Measurements from ENCODE around the gene CNGA1.
"Not testable (repeated sequence)": the region's sequence is repeated elsewhere in the genome, so short reads cannot be mapped to it uniquely, and the experiment has no call there.

The CNGA1 gene

DNA sequence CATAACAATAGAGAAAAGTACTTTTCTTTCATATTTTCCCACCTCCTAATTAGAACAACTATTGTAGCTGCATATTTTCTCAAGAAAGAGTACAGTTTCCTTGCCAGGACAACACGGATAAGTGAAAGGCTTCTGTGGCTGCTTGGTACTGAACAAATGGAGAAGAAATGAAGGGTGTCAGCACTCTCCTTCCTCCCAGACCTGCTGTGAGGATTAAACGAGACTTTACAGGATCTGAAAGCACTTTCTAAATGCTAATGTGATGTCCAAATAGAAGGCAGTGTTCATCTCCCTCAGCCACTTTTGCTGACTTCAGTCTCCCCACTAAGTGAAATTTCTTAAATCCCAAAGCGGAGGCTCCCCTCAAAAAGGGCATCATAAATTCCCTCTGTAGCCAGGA lies 14.0 kb upstream of the CNGA1 start:
- DNase-seq (ENCODE audit: low spot score), result no peak

DNA sequence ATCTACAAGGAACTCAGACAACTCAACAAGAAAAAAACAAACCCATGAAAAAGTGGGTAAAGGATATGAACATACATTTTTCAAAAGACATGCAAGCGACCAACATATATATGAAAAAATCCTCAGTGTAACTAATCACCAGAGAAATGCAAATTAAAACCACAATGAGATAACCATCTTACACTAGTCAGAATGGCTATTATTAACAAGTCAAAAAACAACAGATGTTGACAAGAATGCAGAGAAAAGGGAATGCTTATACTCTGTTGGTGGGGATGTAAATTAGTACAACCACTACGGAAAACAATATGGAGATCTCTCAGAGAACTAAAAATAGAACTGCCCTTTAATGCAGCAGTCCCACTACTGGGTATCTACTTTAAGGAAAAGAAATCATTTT lies 12.2 kb upstream of the CNGA1 start:
- no peak for DNase-seq (ENCODE audit: low spot score)

DNA sequence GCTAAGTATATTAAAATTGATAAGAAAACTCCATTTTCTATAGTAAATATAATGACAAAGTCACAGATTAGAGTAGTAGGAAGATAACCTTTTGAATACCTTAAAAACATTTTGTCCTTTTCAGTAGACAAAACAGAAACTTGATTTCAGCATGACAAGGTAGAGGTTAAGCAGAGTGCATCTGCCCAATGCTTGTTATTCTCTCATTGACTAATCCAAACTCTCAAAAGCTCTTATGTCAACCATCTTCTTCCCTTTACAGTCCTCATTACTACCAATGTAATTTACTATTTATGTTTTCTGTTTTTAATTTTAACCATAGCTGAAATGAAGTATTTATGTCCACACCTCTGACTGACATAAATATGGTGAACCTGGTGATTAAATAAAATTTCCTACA lies 11.2 kb upstream of the CNGA1 start:
- DNase-seq (ENCODE audit: low spot score), result no peak

DNA sequence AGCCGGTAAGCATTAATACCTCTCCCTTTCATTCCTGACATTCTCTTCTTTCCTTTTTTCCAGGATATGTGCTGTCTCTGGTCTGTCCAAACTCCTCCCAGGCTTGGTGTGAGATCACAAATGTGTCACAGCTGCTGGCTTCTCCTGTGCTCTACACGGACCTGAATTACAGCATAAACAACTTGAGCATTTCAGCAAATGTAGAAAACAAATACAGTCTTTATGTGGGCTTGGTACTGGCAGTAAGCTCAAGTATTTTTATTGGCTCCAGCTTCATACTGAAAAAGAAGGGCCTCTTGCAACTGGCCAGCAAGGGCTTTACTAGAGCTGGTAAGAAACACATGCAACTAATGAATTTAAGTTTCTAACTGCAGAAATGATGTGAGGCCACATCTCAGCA lies 8.5 kb upstream of the CNGA1 start:
- no peak for DNase-seq (ENCODE audit: low spot score)

DNA sequence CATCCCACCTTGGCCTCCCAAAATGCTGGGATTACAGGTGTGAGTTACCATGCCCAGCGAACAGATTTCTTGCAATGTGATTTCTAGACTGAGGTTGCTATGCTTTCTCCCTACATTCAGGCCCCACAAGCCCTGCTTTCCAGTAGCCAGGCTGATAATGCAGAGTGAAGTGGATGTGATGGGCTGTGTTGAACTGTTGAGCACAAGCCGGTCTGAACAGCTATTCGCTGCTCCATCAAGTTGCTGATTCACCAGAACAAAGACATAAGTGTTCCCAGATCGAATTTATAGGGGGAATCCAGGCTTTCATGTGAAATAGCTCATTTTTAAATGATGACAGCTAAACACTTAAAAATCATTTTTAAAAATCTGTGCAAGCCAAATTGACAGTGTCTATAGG lies 8.0 kb upstream of the CNGA1 start:
- DNase-seq (ENCODE audit: low spot score), result no peak

DNA sequence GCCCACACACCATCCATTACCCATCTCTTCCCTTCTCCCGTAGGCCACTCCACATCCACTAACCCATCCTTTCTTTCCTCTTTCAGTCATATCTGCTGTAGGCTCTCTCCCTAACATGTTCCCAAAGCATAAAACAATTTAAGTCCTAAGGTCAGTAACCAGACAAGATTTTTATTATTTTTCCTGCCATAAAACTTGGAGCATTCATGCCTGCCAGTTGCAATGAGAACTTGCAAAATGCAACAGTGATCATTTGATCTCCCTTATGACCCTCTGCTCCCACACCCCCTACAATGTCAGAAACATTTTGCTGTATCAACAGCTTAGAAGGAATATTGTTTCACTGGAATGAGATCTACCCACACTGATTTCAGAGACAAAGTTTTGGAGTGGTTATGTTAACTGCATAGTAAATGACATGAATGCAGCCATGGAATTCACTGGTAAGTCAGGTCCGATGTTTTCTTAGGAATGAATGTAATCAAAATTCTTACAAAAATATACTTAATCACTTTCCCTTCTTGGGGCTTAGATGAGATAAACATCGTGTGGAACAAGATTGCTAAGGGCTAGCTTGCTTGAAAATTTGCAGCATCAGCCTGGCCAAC lies 5.8 kb upstream of the CNGA1 start:
- no peak for DNase-seq (ENCODE audit: low spot score)

DNA sequence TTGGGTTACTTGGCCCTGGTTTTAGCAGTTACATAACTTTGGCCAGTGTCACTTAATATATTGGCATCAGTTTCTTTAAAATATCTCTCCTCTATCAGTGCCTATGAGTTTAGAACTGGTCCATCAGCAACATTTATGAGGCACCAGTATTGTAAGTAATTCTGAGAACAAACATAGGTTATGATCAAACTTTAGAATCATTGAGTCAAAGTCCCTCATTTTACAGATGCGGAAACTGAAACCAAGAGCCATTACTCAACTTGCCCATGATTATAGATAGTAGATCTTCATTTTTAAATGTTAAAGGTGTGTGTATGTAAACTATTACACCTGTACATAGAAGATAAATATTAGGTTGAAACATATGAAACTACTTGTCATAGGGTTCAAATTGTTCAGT lies 4.6 kb upstream of the CNGA1 start:
- no peak for DNase-seq (ENCODE audit: low spot score)

DNA sequence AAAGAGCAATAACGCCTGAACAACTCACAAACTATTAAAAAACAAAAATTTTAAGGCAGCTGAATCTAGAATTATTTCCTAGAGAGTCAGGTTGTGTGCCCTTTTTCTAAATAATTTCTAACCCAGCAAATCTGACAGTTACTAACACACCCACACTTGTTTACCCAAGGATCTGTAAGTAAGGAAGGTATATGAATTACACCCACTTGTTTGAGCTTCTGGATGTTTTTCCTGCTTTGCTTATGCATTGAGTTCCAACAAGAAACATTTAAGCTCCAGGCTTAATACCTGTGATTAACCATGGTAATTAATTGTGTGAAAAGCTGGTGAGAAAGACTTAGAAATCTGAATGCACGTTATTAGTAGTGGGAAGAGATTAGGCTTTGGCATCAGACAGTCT lies 1.6 kb upstream of the CNGA1 start:
- no peak for DNase-seq (ENCODE audit: low spot score)

DNA sequence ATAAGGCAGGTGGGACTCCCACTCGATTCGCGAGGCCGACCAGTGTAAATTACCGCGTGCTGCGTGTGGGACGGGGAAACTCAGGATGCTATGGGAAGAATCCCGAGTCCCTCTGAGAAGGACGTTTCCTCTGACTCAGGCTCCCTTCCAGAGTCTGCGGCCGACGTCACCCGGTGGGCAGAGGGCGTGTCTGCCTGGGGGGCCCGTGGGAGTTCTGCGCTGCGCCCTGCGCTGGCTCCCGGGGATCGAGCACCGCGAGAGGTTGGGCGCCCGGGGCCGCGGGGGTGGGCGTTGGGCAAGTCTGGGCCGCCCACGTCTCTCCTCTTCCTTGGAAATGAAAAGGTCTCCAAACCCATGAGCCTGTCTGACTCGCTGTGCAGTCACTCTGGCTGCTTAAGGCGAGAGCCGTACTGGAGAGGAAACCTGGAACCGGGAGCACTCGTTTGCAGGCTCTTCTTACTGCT lies 659 bp upstream of the CNGA1 start:
- peak; percentile 62 for DNase-seq (ENCODE audit: low spot score)

DNA sequence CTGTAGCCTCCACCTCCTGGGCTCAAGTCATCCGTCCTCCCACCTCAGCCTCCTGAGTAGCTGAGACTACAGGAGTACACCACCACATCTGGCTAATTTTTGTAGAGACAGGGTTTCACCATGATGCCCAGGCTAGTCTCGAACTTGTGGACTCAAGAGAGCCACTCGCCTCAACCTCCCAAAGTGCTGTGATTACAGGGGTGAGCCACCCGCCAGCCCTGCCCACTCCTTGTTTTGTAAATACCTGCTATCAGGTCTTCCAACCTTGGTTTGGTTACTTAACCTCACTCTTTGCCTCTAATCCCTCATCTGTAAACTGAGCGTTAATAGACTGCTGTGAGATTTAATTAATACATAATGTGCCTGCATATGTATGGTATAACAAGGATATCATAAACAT lies 803 bp downstream of the CNGA1 start:
- no peak for DNase-seq (ENCODE audit: low spot score)

DNA sequence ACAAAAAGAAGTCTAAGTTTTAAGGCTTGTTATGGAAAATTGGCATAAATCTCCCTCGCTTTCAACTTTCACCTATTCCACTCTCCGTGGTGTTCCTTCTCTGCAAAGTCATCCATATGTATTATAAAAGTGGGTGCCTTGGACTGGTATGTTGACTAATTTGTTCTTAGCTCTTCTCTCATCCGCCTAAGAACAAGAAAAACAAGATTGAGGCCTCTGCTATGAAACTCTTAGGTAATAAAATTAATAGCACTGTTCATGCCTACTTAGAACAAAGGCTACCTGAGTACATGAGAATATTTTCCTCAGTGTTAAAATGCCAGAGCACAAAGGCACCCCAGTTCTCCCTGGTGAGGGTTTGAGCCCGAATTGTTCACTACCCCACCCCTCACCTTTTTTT lies 1.3 kb downstream of the CNGA1 start:
- no peak for DNase-seq (ENCODE audit: low spot score)

DNA sequence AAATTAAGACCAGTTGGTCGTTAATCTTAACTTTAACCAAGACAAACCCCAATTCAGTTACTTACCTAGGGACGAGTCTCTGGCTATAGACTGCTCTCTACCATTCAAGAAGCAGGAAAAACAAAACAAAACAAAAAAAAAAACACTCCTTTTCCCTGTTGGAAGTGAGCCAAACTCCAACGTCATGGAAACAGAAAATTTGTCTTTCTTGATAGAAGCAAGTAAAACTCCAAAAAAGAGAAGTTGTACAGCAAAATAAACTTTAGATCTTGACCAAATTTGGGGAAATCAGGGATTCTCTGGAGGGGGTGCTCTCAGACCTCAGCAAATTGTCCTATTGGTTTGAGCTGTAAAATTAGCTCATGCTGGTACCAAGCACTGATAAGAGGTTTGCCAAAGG lies 3.7 kb downstream of the CNGA1 start:
- DNase-seq (ENCODE audit: low spot score), result no peak

DNA sequence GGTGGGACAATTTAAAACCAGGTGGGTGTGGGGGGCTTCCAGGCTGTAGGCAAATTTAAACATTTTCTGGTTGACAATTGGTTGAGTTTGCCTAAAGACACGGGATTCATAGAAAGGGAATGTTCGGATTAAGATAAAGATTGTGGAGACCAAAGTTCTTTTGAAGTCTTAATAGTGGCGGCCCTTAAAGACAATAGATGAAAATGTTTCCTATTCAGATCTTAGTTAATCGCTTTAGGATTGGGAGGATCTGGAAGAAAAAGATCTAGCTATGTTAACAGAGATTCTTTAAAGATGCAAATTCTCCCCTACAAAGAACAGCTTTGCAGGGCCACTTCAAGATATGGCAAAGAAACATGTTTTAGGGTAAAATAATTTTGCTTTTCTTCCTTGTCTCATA lies 4.8 kb downstream of the CNGA1 start:
- no peak for DNase-seq (ENCODE audit: low spot score)

DNA sequence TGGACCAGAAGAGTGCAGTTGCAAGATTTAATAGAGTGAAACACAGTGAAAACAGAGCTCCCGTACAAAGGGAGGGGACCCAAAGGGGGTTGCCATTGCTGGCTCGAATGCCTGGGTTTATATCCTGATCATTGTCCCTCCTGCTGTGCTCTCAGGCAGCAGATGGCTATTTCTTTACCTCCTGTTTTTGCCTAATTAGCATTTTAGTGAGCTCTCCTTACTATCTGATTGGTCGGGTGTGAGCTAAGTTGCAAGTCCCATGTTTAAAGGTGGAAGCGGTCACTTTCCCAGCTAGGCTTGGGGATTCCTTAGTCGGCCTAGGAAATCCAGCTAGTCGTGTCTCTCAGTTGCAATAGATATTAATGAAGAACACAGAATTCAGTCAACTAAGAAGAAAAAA lies 5.6 kb downstream of the CNGA1 start:
- DNase-seq (ENCODE audit: low spot score), result not testable (repeated sequence)

DNA sequence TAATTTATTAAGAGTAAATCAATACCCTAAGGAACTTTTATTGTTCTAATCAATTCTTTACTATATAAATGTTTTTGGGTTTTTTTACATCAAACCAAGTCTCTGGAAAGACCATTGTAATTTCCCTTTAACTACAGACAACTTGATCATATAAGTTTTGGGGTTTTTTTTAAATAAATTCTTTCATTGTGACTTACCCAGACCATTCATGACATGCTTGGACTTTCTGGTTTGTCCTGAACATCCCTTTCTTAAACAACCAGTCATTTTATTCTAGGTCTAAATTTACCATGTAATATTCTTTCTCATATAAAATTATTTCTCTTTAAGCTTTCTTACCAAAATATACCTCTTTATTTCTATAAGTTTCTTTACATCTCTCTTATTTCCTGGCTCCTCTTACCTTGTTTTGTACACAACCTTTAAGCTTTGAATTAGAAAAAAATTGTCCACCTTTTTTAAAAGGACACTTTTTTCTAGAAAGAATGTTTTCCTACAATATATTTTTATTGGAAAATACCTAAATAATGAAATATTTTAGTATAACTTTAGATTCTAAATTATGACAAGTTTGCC lies 8.4 kb downstream of the CNGA1 start:
- DNase-seq (ENCODE audit: low spot score), result no peak

DNA sequence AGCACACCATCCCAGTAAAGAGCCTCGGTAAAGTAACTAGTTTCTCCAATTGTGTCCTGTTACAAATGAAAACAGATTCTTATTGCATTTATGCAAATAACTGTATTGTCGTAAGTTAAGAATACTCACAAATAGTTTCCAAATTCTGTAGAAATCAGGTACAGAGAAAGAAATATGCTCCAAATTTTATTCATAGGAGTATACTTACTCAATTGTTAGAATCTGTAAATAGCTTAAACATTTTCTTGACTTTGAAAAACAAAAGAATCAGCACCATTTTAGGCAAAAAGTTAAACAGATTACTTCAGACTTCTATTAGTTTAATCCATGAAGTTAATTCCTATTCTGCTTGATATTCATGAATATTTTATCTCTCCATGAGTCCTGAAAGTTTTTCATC lies 10.7 kb downstream of the CNGA1 start:
- DNase-seq (ENCODE audit: low spot score), result no peak

DNA sequence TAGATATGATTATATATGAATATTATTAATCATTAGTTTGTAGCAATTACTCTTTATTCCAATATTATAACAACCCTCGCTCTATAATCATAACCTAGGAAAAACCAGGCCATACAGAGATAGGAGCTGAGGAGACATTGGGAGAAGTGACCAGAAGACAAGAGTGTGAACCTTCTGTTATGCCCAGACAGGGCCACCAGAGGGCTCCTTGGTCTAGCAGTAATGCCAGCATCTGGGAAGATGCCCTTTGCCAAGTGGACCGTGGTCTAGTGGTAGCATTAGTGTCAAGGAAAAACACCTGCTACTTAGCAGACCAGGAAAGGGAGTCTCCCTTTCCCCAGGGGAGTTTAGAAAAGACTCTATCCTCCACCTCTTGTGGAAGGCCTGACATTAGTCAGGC lies 12.9 kb downstream of the CNGA1 start:
- not testable (repeated sequence) for DNase-seq (ENCODE audit: low spot score)

DNA sequence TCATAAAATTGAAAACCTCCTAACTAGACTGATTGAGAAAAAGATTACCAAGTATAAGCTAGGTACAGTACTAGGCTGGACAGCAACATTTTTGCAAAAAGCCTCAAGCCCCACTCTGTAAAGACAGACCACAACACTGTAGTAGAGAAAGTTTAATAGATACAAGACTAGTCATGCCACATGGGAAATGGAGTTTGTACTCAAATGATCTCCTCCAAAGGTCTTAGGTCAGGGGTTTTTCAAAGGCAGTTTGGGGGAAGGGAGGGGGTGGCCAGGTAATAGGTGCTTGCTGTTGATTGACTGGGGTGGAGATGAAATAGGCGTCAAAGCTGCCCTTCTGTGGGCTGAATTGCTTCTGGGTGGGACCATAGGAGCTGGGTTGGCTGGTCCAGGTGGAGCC lies 14.2 kb downstream of the CNGA1 start:
- no peak for DNase-seq (ENCODE audit: low spot score)

DNA sequence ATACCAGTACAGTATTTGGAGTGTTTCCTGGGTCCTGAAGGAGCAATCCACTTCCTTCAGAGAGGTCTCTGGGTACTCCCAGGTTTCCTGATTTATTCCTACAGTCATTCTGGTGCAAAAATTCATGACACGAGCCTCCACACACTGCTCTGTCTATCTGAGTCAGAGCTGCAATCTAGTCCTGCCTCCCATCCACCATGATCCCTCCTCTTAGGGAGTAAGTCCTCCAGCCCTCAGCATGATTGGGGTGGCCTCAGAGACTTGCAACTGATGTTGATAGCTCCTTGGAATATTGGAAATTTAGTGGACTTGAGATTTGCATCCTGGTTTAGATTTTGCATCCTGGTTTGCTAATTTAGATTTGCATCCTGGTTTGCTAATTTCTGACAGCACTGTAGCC lies 20.5 kb downstream of the CNGA1 start:
- DNase-seq (ENCODE audit: low spot score), result no peak

DNA sequence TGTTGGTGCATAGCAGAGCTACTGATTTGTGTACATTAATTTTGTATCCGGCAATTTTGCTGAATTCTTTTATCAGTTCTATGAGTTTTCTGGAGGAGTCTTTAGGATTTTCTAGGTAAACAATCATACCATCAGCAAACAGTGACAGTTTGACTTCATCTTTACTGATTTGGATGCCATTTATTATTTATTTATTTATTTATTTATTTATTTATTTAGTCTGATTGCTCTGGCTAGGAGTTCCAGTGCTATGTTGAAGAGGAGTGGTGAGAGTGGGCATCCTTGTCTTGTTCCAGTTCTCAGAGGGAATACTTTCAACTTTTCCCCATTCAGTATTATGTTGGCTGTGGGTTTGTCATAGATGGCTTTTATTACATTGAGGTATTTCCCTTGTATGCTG lies 24.0 kb downstream of the CNGA1 start:
- DNase-seq (ENCODE audit: low spot score), result not testable (repeated sequence)

DNA sequence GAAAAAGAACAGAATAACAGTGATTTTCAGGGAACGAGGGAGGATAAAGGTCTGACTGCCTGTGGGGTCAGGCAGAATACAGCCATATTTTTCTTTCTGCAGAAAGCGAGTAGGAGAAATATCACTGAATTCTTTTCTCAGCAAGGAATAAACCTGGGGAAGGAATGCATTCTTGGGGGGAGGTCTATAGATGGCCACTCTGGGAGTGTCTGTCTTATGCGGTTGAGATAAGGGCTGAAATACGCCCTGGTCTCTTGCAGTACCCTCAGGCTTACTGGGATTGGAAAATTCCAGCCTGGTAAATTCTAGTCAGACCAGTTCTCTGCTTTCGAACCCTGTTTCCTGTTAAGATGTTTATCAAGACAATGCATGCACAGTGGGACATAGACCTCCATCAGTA lies 26.3 kb downstream of the CNGA1 start:
- DNase-seq (ENCODE audit: low spot score), result no peak

DNA sequence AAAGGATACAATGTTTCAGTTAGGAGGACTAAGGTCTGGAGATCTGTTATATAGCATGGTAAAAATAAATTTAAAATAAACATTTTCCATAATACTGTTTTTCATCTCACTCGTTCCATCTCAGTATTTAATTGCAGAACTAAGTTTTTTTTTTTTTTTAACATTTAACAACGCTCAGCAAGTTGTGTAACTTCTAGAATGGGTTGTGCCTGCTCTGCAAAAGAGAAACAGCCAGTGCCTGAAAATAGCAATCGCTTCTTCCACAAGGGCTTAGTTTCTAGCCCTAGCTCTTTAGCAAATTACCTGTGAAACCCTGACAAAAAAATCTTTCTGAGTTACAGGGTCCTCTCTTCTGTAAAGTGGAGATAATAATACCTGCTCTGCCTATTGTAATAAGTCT lies 41.9 kb downstream of the CNGA1 start:
- no peak for DNase-seq (ENCODE audit: low spot score)

DNA sequence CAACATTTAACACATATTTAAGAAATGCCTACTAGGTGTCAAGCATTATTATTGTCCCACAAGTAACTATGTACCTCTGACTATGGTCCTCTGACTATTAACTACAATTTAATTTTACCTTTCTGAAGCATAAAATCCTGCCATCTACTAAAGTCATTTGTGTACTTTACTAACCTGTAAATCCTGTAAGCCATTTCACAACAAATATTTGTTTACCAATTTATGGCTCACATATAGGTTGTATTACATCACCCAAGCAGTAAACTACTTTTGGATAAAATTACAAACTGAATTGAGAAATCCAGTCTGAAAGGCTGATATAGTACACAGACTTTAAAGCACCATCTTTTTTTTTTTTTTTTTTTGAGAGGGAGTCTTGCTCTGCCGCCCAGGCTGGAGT lies 43.8 kb downstream of the CNGA1 start:
- no peak for DNase-seq (ENCODE audit: low spot score)

DNA sequence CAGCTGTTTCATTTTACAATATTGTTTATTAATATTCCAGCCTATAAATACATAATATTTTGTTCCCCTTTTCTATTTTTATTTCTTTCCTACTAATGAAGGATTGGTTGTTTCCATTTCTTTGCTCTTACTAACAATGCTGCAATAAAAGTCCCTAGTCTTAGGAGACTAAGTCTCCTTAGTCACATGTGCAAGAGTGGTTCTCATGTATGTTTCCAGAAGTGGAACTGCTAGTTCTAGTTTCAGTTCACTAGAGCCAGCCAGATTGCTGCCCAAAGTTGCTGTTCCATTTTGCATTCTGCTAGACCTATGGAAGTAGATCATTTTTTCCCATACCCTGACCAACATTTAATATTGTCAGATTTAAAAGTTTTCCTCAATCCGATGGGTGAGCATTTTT lies 44.3 kb downstream of the CNGA1 start:
- no peak for DNase-seq (ENCODE audit: low spot score)

DNA sequence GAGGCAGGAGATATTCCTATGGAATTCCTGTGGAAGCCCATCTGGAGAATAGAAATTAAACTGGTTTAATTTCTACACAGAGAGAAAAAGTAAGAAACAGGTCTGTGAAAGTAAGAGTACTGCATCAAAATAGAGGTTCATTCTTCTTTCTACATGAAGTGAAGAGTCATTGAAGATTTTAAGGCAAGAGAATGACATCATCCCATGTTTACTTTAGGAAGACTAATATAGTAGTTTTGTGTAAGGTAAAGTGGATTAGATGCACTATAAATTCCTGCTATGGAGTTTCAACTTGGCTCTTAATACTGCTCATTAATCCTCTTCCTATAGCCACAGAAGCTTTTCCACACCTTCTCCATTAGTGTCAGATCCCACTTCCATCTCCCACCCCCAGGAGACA lies 47.6 kb downstream of the CNGA1 start:
- DNase-seq (ENCODE audit: low spot score), result no peak

Measured in GM03348 (cell line).